HG02884 (cell line): ENCODE data around the gene FHOD1.

Experiments used
- ATAC-seq: cut with Tn5 transposase; IDR thresholded peaks from one replicate; pipeline ENCODE4 v1.9.1; 2021; ENCODE audit warnings: mild to moderate bottlenecking, moderate library complexity; ENCODE audit not compliant: unreplicated experiment

Gene FHOD1

GRCh38 chr16:67210069-67210937, 37.0 kb downstream of the FHOD1 start:
- ATAC-seq, result no peak

- ATAC-seq, result no peak
Measured at GRCh38 chr16:67209565-67209964, 37.7 kb downstream of the FHOD1 start.

- no peak for ATAC-seq
Measured at GRCh38 chr16:67208154-67208896, 39.0 kb downstream of the FHOD1 start.

GRCh38 chr16:67207249-67208091, 39.8 kb downstream of the FHOD1 start:
- no peak for ATAC-seq

GRCh38 chr16:67206838-67207248, 40.4 kb downstream of the FHOD1 start:
- no peak for ATAC-seq

- no peak for ATAC-seq
Measured at GRCh38 chr16:67206129-67206837, 41.0 kb downstream of the FHOD1 start.

- no peak for ATAC-seq
Measured at GRCh38 chr16:67204076-67204475, 43.2 kb downstream of the FHOD1 start.

GRCh38 chr16:67202956-67203493, 44.3 kb downstream of the FHOD1 start:
- ATAC-seq, result no peak

GRCh38 chr16:67202426-67202825, 44.9 kb downstream of the FHOD1 start:
- ATAC-seq, result no peak

GRCh38 chr16:67201411-67202345, 45.6 kb downstream of the FHOD1 start:
- ATAC-seq, result no peak

GRCh38 chr16:67200491-67200890, 46.8 kb downstream of the FHOD1 start:
- no peak for ATAC-seq

- no peak for ATAC-seq
Measured at GRCh38 chr16:67199808-67200198, 47.5 kb downstream of the FHOD1 start.

GRCh38 chr16:67199011-67199807, 48.1 kb downstream of the FHOD1 start, which contains the start of gene ELMO3:
TSS of gene ELMO3 (plus strand) at chr16:67199131. CDS start at chr16:67199327, 196 bp downstream.
- no peak for ATAC-seq

- no peak for ATAC-seq
Measured at GRCh38 chr16:67198238-67198734, 49.0 kb downstream of the FHOD1 start.

- ATAC-seq, result no peak
Measured at GRCh38 chr16:67197704-67198103, 49.6 kb downstream of the FHOD1 start.

- ATAC-seq, result no peak
Measured at GRCh38 chr16:67196881-67197280, 50.4 kb downstream of the FHOD1 start.

GRCh38 chr16:67195676-67196075, 51.6 kb downstream of the FHOD1 start:
- no peak for ATAC-seq

- no peak for ATAC-seq
Measured at GRCh38 chr16:67194260-67194659, 53.0 kb downstream of the FHOD1 start.
